HCT116 (cell line): ENCODE results near the gene SPIN2B.

Experiments used
- CEBPB ChIP-seq: IDR thresholded peaks from 2 replicates; pipeline ENCODE4 v1.6.1; 2012; ENCODE audit warnings: low read depth
- EZH2 ChIP-seq: fragments of 200-600 bp; sonication (generic); IDR thresholded peaks from 2 replicates; pipeline ENCODE4 v1.6.1; 2017; ENCODE audit warnings: antibody characterized with exemption, mixed run types
- POLR2A ChIP-seq: IDR thresholded peaks from 2 replicates; pipeline ENCODE4 v1.7.0; 2011; ENCODE audit warnings: borderline replicate concordance; ENCODE audit not compliant: insufficient read depth, insufficient read length; ENCODE audit errors: extremely low read depth
- POLR2AphosphoS5 ChIP-seq: IDR thresholded peaks from 2 replicates; pipeline ENCODE4 v1.6.1; 2011; ENCODE audit warnings: mild to moderate bottlenecking, low read depth, low read length, moderate library complexity
- SP1 ChIP-seq: IDR thresholded peaks from 2 replicates; pipeline ENCODE4 v1.6.1; 2012; ENCODE audit warnings: low read depth
- TCF7L2 ChIP-seq: IDR thresholded peaks from 2 replicates; pipeline ENCODE4 v1.7.0; 2011; ENCODE audit warnings: borderline replicate concordance, inconsistent platforms; ENCODE audit not compliant: insufficient read depth, insufficient read length; ENCODE audit errors: extremely low read depth
- ZNF274 ChIP-seq: fragments of 200-500 bp; sonication (Bioruptor generic); IDR thresholded peaks from 2 replicates; pipeline ENCODE4 v1.6.1; 2014; ENCODE audit warnings: mild to moderate bottlenecking, low read depth, low read length, inconsistent platforms
- TF ChIP-seq, protein P1 (sequence below): IDR thresholded peaks from 2 replicates; pipeline ENCODE4 v1.6.1; 2012; ENCODE audit warnings: low read depth
- TF ChIP-seq, protein P2 (sequence below): IDR thresholded peaks from 2 replicates; pipeline ENCODE4 v1.6.1; 2011; ENCODE audit warnings: mild to moderate bottlenecking, low read length, moderate library complexity; ENCODE audit not compliant: insufficient replicate concordance; ENCODE audit errors: extremely low read depth
- TF ChIP-seq, protein P3 (sequence below), 3 experiments: fragments of 200-600 bp in 1 of 3; sonication (generic) in 1 of 3; IDR thresholded peaks in 2 of 3; conservative IDR thresholded peaks in 1 of 3; 2 replicates each; pipeline ENCODE4 v1.5.1; 2012 to 2017; ENCODE audit warnings: low read depth in 2 of 3, low read length in 2 of 3, antibody characterized with exemption in 1 of 3, borderline replicate concordance in 1 of 3, control low read depth in 1 of 3, mild to moderate bottlenecking in 1 of 3, mixed read lengths in 1 of 3, mixed run types in 1 of 3, moderate library complexity in 1 of 3; ENCODE audit not compliant: insufficient read depth in 1 of 3
- TF ChIP-seq, protein P4 (sequence below): IDR thresholded peaks from 2 replicates; pipeline ENCODE4 v1.6.1; 2012
- TF ChIP-seq, protein P5 (sequence below): IDR thresholded peaks from 2 replicates; pipeline ENCODE4 v1.6.1; 2012

DNA sequence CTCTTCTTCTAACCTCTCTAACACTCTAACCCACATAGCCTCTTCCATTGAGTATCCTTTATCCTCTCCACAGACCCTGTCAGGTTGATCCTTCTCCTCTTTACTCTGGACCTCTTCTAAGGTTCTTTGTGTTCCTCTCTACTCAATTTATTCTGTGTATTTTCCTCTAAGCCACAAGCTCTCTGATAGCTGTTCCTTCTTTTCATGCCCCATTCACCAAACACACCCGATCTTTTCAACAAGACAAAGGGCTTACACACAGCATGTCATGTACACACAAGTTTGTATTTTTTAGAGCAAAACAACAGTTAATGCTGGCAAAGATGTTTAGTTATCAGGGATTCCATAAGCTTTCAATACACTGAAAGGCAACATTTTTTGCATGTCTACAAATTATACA lies 1.9 kb downstream of the SPIN2B start:
- TF ChIP-seq EZH2 (no peak), TCF7L2 (no peak), POLR2AphosphoS5 (no peak), POLR2A (no peak), SP1 (no peak), CEBPB (no peak), ZNF274 (no peak)
- TF ChIP-seq, protein P1, sequence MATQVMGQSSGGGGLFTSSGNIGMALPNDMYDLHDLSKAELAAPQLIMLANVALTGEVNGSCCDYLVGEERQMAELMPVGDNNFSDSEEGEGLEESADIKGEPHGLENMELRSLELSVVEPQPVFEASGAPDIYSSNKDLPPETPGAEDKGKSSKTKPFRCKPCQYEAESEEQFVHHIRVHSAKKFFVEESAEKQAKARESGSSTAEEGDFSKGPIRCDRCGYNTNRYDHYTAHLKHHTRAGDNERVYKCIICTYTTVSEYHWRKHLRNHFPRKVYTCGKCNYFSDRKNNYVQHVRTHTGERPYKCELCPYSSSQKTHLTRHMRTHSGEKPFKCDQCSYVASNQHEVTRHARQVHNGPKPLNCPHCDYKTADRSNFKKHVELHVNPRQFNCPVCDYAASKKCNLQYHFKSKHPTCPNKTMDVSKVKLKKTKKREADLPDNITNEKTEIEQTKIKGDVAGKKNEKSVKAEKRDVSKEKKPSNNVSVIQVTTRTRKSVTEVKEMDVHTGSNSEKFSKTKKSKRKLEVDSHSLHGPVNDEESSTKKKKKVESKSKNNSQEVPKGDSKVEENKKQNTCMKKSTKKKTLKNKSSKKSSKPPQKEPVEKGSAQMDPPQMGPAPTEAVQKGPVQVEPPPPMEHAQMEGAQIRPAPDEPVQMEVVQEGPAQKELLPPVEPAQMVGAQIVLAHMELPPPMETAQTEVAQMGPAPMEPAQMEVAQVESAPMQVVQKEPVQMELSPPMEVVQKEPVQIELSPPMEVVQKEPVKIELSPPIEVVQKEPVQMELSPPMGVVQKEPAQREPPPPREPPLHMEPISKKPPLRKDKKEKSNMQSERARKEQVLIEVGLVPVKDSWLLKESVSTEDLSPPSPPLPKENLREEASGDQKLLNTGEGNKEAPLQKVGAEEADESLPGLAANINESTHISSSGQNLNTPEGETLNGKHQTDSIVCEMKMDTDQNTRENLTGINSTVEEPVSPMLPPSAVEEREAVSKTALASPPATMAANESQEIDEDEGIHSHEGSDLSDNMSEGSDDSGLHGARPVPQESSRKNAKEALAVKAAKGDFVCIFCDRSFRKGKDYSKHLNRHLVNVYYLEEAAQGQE = no peak
- TF ChIP-seq, protein P2, sequence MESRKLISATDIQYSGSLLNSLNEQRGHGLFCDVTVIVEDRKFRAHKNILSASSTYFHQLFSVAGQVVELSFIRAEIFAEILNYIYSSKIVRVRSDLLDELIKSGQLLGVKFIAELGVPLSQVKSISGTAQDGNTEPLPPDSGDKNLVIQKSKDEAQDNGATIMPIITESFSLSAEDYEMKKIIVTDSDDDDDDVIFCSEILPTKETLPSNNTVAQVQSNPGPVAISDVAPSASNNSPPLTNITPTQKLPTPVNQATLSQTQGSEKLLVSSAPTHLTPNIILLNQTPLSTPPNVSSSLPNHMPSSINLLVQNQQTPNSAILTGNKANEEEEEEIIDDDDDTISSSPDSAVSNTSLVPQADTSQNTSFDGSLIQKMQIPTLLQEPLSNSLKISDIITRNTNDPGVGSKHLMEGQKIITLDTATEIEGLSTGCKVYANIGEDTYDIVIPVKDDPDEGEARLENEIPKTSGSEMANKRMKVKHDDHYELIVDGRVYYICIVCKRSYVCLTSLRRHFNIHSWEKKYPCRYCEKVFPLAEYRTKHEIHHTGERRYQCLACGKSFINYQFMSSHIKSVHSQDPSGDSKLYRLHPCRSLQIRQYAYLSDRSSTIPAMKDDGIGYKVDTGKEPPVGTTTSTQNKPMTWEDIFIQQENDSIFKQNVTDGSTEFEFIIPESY = no peak
- TF ChIP-seq, protein P3, sequence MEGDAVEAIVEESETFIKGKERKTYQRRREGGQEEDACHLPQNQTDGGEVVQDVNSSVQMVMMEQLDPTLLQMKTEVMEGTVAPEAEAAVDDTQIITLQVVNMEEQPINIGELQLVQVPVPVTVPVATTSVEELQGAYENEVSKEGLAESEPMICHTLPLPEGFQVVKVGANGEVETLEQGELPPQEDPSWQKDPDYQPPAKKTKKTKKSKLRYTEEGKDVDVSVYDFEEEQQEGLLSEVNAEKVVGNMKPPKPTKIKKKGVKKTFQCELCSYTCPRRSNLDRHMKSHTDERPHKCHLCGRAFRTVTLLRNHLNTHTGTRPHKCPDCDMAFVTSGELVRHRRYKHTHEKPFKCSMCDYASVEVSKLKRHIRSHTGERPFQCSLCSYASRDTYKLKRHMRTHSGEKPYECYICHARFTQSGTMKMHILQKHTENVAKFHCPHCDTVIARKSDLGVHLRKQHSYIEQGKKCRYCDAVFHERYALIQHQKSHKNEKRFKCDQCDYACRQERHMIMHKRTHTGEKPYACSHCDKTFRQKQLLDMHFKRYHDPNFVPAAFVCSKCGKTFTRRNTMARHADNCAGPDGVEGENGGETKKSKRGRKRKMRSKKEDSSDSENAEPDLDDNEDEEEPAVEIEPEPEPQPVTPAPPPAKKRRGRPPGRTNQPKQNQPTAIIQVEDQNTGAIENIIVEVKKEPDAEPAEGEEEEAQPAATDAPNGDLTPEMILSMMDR (IDR thresholded peaks at IDR 0.05 in 2 of 3, conservative IDR thresholded peaks at IDR 0.05 in 1 of 3; ENCODE audit: borderline replicate concordance in 1 of 3, insufficient read depth in 1 of 3, low read depth in 2 of 3, low read length in 2 of 3) = no peak
- TF ChIP-seq, protein P4, sequence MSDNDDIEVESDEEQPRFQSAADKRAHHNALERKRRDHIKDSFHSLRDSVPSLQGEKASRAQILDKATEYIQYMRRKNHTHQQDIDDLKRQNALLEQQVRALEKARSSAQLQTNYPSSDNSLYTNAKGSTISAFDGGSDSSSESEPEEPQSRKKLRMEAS = no peak
- TF ChIP-seq, protein P5, sequence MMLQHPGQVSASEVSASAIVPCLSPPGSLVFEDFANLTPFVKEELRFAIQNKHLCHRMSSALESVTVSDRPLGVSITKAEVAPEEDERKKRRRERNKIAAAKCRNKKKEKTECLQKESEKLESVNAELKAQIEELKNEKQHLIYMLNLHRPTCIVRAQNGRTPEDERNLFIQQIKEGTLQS = no peak
